HG03097 (cell line): Measurements from ENCODE around the gene KRTAP4-8.
"Not testable (repeated sequence)": the region's sequence is repeated elsewhere in the genome, so short reads cannot be mapped to it uniquely, and the experiment has no call there.

Experiments
- ATAC-seq: cut with Tn5 transposase; IDR thresholded peaks from one replicate; pipeline ENCODE4 v1.9.1; 2021; ENCODE audit not compliant: unreplicated experiment, low FRiP score

Gene KRTAP4-8

DNA sequence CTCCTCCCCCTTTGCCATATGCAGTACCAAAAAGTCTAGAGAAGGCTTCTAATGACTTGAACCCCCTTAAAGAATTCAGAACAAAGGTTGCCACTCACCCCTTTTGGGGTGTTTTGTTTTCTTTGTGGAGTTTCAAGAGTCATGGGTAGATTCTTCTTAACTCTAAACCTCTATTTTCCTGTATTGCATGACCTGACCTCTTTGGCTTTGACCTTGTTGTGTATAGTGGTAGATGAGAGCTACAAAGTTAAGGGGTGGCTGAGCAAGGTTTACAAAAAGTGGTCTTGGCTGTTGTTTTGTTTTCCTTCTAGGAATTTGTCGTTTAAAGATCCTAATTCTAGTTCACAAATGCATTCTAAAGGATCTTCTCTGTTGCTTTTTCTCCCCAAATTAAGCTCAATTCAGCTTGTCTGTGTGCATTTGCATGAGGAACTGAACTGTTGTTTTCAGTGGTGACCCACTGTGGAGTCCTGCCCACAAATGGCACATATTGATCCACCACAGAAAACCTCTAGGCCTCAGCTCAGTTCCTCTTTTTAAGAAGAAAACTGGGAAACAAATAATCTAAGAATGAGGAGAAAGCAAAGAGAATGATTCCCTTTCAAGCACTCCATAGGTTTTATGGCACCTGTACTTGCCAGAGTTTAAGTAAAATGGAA is 10.9 kb upstream of the KRTAP4-8 start:
- not testable (repeated sequence) for ATAC-seq

DNA sequence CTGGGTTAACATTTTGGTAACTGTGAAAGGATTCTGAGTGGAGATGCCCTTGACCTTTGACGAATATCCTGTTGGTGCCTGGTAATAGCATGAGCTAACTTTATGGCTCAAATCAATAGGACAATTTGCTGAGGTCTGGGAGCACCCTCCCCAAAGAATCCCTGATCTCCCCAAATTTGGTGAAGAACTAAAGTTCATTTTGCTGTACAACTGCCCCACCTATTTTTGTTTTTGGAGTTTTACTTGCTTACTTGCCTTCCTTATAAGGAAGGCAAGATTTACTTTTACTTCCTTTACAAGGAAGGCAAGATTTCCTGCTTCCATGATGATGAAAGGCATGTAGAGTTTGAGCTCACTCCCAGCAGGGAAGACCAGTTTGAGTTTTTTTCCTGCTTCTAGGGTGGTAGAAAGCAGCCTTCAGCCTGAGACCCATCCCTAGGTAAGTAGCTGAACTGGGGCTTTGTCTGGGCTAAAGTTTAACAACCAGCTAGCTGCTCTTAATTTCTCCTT is 10.1 kb upstream of the KRTAP4-8 start:
- ATAC-seq, result no peak

DNA sequence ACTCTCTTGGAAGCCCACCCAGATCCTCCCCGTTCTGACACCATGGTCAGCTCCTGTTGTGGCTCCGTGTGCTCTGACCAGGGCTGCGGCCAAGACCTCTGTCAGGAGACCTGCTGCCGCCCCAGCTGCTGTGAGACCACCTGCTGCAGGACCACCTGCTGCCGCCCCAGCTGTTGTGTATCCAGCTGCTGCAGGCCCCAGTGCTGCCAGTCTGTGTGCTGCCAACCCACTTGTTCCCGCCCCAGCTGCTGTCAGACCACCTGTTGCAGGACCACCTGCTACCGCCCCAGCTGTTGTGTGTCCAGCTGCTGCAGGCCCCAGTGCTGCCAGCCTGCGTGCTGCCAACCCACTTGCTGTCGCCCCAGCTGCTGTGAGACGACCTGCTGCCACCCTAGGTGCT is 7.4 kb upstream of the KRTAP4-8 start, which contains the start of gene KRTAP4-9:
Gene KRTAP4-9, plus strand, starts transcription at position 43 of the 400 bp plus-strand sequence. Its CDS starts 0 bp downstream, at position 43.
- ATAC-seq, result not testable (repeated sequence)

DNA sequence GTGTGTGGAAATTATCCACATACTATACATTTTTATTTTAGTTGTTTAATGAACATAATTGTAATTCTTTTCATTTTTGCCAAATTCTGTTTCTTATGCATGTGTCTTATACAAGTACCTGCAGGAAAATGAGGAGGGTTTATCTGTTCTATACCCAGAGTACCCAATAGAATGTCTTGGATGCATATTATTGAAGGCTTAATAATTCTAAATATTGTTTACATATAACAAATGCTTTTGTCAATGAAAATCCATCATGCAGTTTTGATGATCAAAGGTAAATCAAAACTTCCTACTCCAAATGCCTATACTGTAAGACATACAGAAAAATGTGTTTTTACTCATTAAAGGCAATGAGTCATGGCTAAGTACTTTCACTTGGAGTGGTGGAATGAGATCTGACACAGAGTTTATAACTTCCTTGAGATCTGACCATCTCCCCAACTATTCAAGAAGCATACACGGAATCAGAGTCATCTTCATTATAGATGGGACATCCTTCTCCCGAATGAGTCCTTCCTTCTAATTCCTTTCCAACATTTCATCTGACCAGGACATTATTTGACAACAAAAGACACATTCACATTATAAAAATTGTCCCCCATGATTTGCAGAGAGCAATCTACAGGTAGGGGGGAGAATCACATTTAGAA is 6.6 kb upstream of the KRTAP4-8 start:
- ATAC-seq, result not testable (repeated sequence)

DNA sequence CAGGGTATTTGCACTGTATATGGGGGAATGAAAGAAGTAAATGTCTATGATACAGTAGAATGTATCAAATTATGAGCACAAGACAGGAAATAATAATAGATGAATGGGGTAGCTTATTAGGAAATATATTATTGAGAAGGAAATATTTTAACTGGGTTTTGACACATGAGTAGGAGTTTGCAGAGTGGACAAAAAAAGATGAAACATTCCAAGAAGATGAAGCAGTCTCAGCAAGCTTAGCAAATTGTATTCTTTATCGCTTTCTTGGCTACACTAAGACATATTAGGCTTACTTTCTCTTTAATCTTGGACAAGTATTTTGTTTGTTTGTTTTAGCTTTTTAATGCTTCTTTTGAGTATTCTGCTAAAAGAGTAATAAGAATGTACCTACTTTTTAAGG is 6.0 kb upstream of the KRTAP4-8 start:
- no peak for ATAC-seq

DNA sequence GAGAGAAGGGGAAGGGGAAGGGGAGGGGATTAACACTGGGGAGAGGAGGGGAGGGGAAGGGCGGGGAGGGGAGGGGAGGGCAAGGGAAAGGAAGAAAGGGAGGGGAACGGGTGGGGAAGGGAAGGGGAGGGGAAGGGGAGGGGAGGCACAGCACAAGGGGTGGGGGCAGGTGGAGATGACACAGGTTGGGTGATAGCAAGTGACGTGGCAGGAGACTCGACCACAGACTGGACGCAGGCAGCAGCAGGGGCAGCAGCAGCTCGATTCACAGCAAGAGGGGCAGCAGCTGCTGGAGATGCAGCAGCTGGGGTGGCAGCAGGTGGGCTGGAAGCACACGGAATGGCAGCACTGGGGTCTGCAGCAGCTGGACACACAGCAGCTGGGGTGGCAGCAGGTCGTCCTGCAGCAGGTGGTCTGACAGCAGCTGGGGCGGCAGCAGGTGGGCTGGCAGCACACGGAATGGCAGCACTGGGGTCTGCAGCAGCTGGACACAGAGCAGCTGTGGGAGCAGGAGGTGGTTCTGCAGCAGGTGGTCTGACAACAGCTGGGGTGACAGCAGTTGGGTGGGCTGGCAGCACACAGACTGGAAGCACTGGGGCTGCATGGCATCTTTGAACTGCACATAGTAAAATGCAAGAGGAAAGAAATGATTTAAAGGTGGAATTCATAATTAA is 3.8 kb upstream of the KRTAP4-8 start, which contains the start of gene KRTAP4-16:
Gene KRTAP4-16, minus strand, starts transcription at position 624 of the 674 bp plus-strand sequence. Its CDS starts 0 bp downstream, at position 624.
- ATAC-seq, result no peak

DNA sequence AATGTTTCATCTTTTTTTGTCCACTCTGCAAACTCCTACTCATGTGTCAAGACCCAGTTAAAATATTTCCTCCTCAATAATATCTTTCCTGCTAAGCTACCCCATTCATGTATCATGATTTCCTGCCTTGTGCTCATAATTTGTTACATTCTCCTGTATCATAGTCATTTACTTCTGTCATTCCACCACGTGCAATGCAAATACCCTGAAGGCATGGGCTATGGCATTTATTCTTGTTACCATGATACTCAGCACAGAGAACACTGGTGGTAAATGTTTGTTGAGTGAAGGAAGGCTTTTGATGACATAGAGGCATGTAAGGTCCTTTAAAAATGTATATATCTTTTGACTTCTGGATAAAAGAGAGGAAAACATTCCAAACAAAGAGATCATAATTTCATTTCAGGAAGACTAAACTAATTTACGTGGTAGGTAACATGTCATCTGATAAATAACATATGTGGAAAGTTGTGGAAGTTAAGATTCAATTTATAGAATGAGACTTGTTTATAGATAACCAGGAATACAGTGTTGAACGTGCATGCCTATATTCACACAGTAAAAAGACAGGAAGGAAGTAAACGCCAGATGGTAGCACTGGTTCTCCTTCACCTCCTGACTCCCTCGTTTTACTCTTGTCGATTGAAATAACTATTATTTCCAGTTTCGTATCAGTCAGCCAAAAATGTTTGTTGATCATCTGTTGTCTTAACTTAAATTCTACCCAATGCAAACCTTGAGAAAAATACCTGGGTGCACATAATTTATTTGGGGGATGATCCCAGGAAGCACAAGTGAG is 1.9 kb upstream of the KRTAP4-8 start:
- ATAC-seq, result not testable (repeated sequence)

DNA sequence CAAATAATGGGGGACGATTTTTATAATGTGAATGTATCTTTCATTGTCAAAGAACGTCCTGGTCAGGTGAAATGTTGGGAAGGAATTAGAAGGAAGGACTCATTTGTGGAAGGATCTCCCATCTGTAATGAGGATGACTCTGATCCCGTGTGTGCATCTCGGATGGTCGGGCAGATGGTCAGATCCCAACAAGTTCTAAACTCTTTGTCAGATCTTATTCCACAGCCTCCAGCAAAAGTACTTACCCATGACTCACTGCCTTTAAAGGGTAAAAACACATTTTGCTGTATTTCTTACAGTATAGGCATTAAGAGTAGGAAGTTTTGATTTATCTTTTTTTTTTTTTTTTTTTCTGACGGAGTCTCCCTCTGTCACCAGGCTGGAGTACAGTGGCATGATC is 539 bp upstream of the KRTAP4-8 start:
- ATAC-seq, result no peak

DNA sequence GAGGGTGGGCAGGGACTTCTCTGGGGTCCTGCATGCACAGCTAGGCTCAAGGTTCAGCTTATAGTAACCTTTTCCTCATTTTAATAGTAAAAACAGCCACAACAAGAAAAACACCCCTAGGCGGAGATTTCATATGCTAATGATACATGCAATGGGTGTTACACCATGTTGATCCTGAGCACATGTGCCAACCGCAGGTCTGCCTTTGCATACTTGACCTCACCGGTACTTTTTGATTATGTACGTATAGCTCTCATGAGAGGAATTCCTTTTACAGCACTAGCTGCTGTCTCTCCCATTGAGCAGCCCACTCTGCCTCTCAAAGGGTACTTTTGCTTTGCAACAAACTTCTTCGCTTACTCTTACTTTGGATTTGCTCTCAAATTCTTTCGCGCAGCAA is 1.9 kb downstream of the KRTAP4-8 start:
- no peak for ATAC-seq

DNA sequence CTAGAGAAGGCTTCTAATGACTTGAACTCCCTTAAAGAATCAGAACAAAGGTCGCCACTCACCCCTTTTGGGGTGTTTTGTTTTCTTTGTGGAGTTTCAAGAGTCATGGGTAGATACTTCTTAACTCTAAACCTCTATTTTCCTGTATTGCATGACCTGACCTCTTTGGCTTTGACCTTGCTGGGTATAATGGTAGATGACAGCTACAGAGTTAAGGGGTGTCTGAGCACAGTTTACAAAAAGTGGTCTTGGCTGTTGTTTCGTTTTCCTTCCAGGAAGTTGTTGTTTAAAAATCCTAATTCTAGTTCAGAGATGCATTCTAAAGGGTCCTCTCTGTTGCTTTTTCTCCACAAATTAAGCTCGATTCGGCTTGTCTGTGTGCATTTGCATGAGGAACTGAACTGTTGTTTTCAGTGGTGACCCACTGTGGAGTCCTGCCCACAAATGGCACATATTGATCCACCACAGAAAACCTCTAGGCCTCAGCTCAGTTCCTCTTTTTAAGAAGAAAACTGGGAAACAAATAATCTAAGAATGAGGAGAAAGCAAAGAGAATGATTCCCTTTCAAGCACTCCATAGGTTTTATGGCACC is 9.1 kb downstream of the KRTAP4-8 start:
- not testable (repeated sequence) for ATAC-seq

DNA sequence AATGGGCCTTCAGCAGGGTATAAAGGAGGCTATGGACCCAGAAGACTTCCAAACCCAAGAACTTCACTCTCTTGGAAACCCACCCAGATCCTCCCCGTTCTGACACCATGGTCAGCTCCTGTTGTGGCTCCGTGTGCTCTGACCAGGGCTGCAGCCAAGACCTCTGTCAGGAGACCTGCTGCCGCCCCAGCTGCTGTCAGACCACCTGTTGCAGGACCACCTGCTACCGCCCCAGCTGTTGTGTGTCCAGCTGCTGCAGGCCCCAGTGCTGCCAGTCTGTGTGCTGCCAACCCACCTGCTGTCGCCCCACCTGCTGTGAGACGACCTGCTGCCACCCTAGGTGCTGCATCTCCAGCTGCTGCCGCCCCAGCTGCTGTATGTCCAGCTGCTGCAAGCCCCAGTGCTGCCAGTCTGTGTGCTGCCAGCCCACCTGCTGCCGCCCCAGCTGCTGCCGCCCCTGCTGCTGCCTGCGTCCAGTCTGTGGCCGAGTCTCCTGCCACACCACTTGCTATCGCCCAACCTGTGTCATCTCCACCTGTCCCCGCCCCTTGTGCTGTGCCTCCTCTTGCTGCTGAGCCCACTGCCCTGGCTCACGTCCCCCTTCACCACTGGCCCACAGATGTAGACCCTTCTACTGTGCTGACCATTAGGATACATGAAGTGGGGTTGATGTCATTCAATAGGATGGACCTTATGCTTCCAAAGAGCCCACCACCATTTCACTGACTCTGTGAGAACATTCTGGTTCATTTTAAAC is 13.7 kb downstream of the KRTAP4-8 start, which contains the start of gene KRTAP4-7:
Gene KRTAP4-7, plus strand, starts transcription at position 51 of the 757 bp plus-strand sequence. Its CDS starts 57 bp downstream, at position 108.
- not testable (repeated sequence) for ATAC-seq

DNA sequence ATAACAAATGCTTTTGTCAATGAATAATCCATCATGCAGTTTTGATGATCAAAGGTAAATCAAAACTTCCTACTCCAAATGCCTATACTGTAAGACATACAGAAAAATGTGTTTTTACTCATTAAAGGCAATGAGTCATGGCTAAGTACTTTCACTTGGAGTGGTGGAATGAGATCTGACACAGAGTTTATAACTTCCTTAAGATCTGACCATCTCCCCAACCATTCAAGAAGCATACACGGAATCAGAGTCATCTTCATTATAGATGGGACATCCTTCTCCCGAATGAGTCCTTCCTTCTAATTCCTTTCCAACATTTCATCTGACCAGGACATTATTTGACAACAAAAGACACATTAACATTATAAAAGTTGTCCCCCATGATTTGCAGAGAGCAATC is 14.5 kb downstream of the KRTAP4-8 start:
- not testable (repeated sequence) for ATAC-seq

DNA sequence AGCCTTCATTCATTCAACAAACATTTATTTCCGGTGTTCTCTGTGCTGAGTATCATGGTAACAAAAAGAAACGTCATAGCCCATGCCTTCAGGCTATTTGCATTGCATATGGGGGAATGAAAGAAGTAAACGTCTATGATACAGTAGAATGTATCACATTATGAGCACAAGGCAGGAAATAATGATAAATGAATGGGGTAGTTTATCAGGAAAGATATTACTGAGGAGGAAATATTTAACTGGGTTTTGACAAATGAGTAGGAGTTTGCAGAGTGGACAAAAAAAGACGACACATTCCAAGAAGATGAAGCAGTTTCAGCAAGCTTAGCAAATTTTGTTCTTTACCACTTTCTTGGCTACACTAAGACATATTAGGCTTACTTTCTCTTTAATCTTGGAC is 15.3 kb downstream of the KRTAP4-8 start:
- ATAC-seq, result no peak

DNA sequence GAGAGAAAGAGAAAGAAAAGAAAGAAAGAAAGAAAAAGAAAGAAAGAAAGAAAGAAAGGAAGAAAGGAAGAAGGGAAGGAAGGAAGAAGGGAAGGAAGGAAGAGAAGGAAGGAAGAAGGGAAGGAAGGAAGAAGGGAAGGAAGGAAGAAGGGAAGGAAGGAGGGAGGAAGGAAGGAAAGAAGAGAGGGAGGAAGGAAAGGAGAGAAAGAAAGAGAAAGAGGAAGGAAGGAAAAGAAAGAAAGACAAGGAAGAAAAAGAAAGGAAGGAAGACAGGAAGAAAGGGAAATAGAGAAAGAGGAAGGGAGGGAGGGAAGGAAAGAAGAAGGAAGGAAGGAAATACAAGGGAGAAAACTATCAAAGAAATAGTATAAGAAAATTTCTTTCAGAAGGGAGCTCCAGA is 21.2 kb downstream of the KRTAP4-8 start:
- ATAC-seq, result no peak

DNA sequence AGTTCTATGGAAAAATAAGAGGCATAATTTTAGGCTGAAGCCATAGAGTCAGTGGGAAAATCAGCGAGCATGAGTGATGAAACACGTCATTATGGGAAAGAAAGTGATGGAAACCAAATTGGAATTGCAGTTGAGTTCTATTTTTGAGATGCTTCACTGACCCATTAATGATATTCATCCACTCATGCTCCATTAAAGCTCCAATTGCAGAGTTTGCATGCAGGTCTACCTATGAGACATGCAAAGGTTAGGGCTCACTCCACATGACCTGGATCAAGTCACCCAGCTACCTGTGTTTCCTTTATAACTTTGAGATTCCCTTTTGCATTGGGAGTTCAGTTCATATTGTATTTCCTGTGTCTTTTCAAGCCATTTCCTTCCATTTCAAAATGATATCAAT is 24.3 kb downstream of the KRTAP4-8 start:
- no peak for ATAC-seq

DNA sequence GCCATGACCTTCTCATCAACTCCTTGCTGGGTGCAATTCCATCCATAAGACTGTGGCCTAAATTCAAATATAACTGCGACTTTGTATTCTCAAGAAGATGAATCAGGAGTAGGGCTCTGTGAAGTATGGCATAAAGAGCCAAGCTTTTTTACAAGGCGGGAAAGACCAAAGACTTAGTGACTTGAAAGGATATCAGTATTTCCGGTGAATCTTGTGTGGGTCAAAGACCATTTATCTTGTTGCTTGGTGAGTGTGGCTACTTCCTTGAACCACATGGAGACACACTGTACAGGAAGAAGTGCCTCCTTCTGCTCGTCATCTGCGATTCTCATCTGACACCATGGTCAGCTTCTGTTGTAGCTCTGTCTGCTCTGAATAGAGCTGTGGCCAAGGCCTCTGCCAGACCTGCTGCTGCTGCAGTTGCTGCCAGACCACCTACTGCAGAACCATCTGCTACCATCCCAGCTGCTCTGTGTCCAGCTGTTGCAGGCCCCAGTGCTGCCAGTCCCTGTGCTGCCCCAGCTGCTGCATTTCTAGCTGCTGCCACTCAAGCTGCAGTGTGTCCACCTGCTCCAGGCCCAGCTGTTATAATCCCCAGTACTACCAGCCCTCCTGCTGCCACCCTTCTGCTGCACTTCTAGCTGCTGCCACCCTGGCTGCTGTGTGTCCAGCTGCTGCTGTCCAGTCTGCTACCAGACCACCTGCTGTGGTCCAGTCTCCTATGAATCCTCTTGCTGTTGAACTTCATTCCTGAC is 26.2 kb downstream of the KRTAP4-8 start:
- no peak for ATAC-seq

DNA sequence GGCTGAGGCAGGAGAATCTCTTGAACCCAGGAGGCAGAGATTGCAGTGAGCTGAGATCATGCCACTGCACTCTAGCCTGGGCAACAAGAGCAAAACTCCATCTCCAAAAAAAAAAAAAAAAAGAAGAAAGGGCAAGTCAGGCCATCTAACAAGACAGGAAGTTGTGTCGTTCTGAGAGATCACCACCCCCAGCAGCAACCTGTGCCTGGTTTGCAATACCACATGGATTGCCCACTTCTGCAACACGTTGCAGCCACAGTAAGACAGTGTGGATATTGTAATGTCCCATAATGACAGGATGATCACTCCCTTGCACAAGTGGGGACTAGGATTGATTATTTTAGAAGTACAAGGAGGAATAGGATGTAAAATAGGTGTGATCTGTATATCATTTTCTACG is 28.9 kb downstream of the KRTAP4-8 start:
- no peak for ATAC-seq

DNA sequence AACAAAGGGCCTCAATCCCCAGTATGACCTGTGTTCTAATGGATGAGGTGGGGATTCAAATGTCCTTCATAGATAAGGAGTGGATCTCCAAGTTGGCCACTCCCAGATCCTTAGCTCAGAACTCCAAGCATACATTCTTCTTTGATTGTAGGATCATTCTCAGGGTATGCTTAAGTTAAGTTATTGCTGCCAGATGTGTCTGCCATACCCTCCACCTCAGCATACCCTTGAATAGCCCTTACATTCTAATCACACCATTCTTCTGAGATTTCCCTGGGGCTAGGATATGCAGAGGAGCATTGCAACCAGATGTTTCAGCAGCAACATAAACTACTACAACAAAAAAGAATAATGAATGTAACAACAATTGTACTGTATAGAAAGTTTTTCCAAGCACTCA is 30.7 kb downstream of the KRTAP4-8 start:
- no peak for ATAC-seq
